ENCODE results near the gene STAB1.

The STAB1 gene

DNA sequence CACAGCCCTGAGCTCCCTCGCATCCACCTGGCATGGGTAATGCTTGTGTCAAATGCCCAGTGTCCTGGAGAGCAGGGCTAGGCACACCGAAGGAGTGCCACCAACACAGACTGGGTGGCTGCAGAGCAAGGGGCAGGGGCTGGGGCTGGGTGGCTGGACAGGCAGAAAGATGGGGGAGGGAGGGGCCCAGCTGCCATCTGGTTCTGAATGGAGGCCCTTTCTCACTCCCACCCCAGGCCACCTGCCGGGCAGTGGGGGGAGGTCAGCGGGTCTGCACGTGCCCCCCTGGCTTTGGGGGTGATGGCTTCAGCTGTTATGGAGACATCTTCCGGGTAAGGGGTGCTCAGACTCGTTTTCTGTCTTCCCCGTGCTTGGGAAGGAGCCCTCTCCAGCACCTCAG is 17.0 kb downstream of the STAB1 start:
- DNase-seq = no peak

DNA sequence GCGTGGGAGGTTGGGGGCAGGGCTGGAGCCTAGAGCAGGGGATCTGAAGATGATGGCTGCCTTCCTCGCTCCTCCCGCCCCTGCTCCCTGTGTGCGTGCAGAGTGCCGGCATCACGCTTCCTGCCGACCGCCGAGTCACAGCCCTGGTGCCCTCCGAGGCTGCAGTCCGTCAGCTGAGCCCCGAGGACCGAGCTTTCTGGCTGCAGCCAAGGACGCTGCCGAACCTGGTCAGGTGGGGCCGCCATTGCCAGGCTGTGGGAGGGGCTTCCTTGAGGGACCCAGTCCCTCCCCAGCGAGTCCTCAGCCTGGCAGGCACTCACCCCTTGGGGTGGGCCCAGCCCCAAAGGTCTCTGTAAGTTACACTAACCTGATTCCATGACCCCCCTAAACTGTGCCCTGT is 17.6 kb downstream of the STAB1 start:
- no peak for DNase-seq

DNA sequence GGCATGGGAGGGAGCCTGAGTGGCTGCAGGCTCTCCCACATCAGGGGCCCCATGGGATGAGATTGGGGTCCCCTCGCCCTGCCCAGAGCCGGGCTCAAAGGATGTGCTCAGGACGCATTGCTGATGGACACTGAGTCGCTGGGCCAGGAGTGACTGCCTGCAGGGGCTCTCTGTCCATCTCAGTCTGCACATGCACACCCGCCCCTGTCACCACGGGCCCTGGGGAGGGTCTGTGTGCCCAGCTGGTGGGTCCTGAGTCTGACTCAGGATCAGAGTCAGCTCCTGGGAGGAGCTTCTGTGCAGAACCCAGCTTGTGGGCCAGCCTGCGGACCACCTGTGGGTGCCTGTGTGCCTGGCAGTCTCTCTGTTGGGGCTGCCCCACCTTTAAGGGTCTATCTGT is 18.1 kb downstream of the STAB1 start:
- DNase-seq = no peak

DNA sequence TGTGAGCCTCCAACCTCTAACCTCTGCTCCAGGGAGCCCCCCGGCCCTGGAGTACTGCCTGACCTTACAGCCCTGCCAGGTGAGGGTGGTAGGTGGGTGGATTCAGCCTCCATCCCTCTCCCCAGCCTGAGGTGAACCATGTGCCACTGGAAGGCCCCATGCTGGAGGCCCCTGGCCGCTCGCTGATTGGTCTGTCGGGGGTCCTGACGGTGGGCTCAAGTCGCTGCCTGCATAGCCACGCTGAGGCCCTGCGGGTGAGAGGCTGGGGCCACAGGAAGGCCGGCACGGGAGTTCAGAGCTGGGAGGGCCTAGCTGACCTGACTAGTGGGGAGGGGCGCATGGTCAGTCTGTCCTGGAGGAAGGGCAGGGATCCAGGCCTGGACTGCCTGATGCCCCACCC is 19.4 kb downstream of the STAB1 start:
- DNase-seq = no peak

DNA sequence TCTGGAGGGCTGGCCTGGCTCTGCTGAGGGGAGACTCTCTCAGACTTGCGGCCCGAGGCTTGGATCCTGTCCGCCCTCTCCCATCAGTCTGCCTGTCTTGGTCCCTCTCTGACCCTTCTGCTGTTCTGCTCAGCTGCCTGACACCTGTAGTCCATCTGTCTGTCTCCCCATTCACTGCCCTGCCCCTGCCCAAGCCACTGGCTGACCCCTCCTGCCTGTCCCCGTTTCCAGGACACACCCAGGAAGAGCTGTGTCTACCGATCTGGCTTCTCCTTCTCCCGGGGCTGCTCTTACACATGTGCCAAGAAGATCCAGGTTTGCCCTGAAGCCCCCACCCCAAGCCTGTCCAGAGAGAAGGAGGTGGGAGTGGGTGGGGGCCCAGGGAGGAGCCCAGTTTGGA is 20.1 kb downstream of the STAB1 start:
- DNase-seq = no peak

DNA sequence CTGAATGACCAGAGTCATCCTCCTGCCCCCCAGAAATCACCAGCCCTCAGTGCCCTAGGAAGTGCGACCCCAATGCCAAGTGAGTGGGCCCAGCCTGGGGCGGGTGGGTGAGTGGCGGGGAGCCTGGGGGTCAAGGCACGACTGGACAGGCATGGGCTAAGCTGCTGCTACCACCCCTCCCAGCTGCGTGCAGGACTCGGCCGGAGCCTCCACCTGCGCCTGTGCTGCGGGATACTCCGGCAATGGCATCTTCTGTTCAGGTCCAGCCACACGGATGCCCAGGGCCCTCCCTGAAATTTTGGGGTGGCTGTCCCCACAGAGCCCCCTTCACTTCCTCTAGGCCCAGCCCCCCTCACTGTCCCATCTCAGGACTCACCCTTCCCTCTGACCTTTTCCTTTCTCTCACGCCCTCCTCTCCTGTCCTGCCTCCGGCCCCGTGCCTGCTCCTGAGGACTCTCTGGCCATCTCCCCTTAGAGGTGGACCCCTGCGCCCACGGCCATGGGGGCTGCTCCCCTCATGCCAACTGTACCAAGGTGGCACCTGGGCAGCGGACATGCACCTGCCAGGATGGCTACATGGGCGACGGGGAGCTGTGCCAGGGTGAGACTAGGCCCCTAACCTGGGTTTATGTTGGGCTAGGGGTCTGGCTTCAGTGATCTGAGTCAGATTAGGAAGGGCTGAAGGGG is 21.5 kb downstream of the STAB1 start:
- DNase-seq = no peak

DNA sequence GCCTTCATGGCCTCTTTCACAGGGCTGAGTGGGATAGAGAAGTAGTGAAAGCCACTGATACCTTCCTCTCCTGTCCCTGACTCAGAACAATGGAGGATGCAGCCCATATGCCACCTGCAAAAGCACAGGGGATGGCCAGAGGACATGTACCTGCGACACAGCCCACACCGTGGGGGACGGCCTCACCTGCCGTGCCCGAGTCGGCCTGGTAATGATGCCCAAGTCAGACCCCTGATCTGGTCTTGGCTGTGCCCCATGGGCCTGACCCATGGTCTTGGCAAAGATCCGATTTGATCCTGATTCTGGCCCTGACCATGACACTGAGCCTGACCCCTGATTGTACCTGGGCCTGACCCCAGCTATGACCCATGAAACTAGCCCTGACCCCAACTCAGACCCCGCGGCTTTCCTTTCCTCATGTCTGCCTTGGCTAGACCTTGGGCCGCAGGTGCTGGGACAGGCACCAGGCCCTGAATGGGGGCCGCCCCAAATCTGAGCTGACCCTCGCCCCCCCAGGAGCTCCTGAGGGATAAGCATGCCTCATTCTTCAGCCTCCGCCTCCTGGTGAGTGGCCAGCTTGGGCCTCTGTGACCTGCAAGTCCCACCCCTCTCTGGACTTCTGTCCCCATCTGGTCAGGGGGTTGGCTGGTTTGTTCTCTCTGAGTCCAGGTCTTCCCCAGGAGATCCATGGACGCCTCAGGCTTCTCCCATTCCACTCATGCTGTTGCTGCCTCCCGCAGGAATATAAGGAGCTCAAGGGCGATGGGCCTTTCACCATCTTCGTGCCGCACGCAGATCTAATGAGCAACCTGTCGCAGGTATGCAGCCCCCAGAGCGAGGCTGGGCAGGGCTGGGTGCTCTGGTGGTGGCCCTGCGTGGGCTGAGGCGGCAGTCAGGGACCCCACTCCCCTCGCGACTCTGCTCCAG is 22.9 kb downstream of the STAB1 start:
- DNase-seq = no peak

DNA sequence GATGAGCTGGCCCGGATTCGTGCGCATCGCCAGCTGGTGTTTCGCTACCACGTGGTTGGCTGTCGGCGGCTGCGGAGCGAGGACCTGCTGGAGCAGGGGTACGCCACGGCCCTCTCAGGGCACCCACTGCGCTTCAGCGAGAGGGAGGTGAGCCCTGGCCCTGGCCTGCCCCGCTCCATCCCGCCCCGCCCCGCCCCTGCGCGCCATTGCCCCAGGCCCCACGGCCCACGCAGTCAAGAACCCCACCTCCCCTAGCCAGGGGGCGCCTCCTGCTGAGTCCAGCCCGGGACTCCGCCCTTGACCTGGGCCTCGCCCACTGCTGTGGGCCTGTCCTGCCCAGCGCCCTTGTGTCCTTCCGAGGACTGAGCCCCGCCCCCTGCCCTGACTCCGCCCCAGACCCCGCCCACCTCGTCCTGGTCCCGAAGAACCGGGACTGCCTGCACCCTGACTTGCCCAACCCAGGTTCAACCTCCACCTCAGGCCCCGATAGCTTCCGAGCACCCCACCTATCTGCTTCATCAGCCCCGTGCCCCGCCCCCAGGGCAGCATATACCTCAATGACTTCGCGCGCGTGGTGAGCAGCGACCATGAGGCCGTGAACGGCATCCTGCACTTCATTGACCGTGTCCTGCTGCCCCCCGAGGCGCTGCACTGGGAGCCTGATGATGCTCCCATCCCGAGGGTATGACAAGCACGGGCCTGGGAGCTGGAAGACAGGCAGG is 23.7 kb downstream of the STAB1 start:
- DNase-seq = no peak

DNA sequence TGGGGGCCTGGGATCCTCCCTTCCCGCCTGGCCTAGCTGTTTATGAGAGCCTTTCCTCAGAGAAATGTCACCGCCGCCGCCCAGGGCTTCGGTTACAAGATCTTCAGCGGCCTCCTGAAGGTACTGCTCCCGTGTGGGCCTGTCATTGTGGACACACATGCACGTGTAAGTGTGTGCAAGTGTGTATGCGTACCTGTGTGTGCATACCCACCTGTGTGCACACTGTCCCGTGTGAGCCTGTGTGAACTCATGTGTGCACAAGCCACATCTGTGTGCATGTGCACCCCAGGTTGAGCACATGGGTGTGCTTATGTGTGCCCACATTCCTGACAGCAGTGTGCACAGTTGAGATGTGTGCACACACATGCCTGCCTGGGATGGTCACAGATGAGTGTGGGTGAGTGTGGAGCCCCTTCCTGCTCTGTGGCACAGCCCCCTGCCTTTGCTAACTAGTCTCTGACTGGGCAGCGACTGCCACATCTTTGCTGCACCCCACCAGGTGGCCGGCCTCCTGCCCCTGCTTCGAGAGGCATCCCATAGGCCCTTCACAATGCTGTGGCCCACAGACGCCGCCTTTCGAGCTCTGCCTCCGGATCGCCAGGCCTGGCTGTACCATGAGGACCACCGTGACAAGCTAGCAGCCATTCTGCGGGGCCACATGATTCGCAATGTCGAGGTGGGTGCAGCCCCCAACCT is 24.5 kb downstream of the STAB1 start:
- no peak for DNase-seq

DNA sequence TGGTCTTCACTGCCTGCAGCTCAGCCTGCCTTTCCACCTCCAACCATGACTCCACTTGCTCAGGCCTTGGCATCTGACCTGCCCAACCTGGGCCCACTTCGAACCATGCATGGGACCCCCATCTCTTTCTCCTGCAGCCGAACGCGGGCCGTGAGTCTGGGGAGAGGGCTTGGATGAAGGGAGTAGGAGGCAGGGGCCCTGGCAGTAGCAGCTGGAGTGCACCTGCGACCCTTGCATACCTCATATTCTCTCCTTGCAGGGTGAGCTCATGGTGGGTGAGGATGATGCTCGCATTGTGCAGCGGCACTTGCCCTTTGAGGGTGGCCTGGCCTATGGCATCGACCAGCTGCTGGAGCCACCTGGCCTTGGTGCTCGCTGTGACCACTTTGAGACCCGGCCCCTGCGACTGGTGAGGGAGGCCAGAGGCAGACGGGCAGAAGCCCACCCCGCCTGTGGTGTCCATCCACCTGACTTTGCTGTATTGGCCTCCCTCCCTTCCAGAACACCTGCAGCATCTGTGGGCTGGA is 25.1 kb downstream of the STAB1 start:
- DNase-seq = no peak

DNA sequence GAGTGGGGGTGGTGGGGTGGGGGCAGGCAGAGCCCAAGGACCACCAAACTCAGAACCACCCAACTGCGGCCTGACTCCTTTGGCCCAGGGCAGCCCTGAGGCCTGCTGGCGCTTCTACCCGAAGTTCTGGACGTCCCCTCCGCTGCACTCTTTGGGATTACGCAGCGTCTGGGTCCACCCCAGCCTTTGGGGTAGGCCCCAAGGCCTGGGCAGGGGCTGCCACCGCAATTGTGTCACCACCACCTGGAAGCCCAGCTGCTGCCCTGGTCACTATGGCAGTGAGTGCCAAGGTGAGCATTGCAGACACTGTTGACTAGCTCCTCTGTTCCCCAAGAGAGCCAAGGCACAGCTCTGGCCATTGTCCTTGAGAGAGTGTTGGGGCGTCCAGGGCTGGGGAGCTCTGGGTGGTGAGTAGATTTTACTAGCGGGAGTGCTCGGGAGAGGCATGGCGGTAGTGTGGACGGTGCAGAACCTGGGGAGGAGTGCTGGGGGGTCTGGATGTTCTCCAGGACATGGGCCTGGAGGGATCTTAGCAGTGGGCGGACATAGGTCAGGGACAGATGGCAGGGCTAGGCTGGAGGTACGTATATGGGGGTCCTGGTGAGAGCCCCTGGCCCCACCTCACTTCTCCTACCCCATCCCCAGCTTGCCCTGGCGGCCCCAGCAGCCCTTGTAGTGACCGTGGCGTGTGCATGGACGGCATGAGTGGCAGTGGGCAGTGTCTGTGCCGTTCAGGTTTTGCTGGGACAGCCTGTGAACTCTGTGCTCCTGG is 25.8 kb downstream of the STAB1 start:
- no peak for DNase-seq

DNA sequence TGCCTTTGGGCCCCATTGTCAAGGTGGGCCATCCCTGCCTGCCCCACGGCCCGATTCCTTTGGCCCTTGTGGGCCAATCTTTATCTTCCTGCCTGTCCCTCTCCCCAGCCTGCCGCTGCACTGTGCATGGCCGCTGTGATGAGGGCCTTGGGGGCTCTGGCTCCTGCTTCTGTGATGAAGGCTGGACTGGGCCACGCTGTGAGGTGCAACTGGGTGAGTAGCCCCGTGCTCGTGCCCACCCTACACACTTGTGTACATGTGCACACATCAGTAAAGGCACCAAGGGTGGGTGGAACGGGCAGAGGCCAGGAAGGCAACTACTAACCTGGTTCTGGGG is 26.3 kb downstream of the STAB1 start:
- no peak for DNase-seq

DNA sequence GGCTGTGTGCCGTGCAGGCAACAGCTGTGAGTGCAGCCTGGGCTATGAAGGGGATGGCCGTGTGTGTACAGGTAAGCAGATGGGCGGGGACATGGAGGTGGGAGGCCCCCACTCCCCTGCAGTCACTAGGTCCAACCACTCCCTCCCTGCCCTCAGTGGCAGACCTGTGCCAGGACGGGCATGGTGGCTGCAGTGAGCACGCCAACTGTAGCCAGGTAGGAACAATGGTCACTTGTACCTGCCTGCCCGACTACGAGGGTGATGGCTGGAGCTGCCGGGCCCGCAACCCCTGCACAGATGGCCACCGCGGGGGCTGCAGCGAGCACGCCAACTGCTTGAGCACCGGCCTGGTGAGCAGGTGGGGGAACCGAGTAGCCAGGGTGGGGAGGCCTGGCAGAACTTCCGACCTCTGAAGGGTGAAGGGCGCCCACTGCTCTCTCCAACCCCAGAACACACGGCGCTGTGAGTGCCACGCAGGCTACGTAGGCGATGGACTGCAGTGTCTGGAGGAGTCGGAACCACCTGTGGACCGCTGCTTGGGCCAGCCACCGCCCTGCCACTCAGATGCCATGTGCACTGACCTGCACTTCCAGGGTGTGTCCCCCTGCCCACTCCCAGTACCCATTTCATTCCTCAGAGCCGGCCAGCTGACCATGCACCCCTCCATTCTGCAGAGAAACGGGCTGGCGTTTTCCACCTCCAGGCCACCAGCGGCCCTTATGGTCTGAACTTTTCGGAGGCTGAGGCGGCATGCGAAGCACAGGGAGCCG is 26.9 kb downstream of the STAB1 start:
- DNase-seq = no peak

DNA sequence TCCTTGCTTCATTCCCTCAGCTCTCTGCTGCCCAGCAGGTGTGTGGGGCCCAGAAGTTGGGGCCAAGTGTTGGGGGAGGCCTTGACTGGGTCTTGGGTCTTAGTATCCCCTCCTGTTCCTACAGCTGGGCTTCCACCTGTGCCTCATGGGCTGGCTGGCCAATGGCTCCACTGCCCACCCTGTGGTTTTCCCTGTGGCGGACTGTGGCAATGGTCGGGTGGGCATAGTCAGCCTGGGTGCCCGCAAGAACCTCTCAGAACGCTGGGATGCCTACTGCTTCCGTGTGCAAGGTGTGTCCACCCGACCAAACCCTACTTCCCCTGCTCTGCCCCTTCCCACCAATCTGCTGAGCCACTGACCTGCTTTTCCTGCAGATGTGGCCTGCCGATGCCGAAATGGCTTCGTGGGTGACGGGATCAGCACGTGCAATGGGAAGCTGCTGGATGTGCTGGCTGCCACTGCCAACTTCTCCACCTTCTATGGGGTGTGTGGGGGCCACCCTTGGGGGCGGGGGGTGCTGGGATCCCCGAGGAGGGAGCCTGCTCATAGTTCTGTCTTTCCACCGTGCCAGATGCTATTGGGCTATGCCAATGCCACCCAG is 27.6 kb downstream of the STAB1 start:
- DNase-seq = no peak

DNA sequence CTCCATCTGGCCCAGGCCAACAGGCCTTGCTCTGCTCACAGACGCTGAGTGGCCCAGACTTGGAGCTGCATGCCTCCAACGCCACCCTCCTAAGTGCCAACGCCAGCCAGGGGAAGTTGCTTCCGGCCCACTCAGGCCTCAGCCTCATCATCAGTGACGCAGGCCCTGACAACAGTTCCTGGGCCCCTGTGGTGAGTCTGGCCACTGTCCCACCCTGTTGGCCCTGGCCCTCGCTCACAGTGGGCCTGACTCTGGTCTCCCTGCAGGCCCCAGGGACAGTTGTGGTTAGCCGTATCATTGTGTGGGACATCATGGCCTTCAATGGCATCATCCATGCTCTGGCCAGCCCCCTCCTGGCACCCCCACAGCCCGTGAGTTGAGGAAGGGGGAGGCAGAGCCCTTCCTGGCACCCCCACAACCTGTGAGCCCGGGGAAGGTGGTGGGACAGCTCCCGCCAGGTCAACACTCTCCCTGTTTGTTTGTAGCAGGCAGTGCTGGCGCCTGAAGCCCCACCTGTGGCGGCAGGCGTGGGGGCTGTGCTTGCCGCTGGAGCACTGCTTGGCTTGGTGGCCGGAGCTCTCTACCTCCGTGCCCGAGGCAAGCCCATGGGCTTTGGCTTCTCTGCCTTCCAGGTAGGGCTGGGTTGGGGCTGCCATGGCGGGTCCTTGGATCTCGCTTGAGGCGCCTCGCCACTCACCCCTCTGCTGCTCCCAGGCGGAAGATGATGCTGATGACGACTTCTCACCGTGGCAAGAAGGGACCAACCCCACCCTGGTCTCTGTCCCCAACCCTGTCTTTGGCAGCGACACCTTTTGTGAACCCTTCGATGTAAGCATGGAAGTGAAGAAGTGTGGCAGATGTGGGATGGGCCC is 28.5 kb downstream of the STAB1 start:
- no peak for DNase-seq

DNA sequence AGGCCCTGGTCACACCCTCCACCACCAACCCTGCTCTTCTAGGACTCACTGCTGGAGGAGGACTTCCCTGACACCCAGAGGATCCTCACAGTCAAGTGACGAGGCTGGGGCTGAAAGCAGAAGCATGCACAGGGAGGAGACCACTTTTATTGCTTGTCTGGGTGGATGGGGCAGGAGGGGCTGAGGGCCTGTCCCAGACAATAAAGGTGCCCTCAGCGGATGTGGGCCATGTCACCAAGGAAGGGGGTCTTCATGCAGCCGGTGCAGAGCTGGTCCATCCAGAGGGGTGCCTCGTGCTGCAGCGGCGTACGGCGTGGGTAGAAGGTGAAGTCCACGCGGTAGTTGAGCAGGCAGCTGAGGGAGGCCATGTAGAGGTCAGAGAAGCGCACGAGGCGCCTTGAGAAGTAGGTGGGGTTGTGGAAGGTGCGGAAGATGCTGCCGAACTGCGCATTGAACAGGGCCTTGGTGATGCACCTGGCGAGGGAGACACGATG is 29.2 kb downstream of the STAB1 start:
- no peak for DNase-seq

DNA sequence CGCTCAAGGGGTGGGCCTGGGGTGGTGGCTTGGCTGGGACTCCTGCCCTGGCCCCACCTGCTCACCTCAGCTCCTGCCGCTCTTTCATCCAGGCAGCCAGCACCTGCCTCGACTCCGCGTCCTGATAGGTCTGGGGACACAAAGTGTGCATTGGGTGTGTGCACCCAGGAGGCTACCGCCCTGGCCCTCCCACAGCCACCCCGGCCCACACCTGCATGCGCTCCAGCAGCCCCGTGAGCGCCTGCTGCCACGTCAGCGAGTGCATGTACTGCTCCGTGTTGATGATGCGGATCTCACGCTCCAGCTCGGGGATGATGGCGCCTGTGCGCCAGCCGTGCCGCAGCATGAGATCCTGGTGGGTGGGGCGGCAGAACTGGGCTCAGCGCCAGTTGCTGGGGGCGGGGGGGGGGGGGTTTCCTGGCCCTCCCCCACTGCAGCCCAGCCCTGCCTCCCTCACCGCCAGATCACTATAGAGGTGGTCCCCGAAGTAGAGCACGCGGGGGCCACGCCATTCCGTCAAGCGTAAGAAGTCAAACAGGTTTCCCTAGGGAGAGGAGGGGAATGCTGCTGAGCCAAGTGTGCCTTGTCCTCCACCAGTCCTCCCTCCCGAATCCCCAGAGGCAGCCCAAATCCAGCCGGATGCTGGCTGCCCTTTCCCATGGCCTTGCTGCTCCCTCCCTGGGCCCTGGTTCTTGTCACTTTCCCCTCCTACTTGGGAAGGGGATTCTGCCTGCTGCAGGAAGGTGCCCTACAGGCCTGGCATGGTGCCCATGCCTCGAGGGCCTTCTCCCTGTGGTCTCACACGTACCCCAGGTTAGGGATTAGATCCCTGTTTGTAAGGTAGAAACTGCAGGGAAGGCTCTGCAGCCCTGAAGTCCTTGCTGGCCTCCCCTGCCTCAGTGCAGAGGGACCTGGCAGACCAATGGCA is 29.9 kb downstream of the STAB1 start:
- DNase-seq = no peak
